Activated T-cell treated with anti-CD3 and anti-CD28 coated beads, Interleukin-2, amount 50 U/mL, for 48 hours (primary cell): ENCODE results near the gene TARM1.

ENCODE experiments used
- DNase-seq, 2 experiments: peaks; one replicate each; pipeline ENCODE4 v3.0.0-alpha.2; 2020

TARM1 gene

DNA sequence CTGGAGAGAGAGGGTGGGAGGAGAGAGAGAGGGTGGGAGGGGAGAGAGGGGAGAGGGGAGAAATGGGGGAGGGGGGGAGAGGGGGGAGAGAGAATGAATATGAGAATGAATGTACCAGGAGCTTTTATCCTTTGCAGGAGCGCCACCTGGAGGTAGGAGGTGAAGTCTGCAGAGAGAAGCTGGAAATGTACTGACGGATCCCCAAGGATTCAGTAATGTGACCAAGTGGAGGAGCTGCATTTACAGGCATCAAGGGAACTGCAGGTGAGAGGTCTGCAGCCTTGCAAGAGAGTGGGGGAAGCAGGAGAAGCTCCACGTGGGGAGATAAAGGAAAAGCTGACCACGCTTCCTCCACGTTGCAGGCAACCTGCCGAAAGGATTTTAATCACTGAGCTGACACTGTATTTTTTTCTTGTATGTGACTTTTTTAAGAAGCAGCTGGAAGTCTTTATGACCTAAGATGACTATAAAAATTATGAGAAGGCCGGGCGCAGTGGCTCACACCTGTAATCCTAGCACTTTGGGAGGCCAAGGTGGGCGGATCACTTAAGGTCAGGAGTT lies 51.2 kb downstream of the TARM1 start:
- peak; percentile 69 to 72 for DNase-seq

DNA sequence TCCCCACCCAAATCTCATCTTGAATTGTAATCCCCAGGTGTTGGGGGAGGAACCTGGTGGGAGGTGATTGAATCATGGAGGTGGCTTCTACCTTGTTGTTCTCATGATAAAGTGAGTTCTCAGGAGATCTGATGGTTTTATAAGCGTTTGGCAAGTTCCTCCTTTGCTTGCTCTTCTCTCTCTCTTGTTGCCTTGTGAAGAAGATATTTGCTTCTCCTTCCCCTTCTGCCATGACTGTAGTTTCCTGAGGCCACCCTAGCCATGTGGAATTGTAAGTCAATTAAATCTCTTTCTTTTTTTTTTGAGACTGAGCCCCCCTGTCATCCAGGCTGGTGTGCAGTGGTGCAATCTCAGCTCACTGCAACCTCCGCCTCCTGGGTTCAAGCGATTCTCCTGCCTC lies 51.9 kb downstream of the TARM1 start:
- no peak for DNase-seq

DNA sequence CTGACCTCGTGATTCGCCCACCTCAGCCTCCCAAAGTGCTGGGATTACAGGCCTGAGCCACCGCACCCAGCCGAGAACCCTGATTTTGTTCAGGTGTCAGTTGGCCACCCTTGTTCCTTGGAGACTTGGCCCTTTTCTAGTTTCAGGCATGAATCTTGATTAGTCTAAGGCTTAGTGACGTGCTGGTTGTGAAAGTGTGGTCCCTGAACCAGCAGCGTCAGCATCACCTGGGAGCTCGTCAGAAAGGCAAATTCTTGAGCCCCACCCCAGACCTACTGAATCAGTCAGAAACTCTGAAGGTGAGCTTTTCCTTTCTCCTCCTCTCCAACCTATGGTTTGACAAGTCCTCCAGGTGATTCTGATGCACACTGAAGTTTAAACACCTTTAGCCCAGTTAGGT lies 54.5 kb downstream of the TARM1 start:
- DNase-seq: no peak

DNA sequence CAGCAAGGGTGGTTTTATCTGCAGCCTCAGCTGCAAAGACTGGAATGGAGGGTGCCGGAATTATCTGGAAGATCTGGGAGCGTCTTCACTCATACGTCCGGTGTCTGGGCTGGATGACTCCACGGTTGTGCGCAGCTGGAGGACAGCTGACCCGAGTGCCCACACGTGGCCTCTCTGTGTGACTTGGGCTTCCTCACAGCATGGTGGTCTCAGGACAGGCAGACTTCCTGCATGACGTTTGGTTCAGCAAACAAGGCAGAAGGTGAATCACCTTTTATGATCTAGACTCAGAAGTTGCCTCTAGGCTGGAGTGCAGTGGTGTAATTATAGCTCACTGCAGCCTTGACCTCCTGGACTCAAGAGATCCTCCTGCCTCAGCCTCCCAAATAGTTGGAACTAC lies 56.5 kb downstream of the TARM1 start:
- no peak for DNase-seq

DNA sequence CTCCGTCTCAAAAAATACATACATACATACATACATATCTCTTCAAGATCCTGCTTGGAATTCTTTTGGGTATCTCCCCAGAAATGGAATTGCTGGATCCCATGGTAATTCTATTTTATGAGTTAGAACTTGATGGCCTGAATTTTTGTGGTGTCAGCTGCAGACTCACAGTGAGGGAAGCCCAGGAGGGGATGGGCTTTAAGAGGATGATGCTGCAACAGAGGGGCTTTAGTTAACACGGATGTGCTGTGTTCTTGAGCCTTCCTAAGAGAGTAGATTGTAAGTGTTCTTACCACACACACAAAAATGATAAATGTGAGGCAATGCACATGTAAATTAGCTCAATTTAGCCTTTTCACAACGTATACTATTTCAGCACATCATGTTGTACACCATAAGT lies 58.0 kb downstream of the TARM1 start:
- DNase-seq: no peak

DNA sequence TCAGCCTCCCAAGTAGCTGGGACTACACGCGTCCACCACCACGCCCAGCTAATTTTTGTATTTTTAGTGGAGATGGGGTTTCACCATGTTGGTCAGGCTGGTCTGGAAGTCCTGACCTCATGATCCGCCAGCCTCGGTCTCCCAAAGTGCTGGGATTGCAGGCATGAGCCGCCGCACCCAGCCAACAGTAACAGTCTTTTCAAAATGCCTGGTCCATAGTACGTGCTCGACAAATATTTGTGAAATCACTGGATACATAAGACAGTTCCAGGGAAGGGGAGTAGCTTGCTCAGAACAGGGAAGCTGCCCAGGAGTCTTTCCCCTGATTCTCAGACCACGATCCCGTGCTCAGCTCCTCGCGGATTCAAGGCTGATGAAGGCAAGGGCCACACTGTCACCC lies 59.2 kb downstream of the TARM1 start:
- DNase-seq: no peak

DNA sequence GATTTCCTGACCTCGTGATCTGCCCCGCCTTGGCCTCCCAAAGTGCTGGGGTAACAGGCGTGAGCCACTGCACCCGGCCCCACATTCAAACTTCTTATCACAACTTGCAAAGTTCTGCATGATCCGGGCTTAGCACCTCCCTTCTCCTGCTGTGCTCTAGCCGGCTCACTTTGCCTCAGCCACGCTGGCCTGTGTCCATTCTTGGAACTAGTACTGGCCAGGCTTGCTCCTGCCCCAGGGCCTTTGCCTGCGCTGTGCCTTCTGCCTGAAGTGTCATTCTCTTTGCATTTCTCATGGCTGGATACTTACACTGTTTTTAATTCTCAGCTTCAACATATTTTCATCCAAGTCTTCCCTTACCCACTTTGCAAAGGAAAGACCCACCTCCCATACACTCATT lies 59.8 kb downstream of the TARM1 start:
- no peak for DNase-seq
